ENCODE results near the gene SEMA6A. TPM values are rescaled to one million over a fixed set of nuclear protein-coding genes. Genes with fewer than 3 reads are reported as not detected.

The SEMA6A gene
- total RNA-seq, 1 experiment from 2014 or later = not detected

- no peak overlapping the region for H3K27ac ChIP-seq (ENCODE audit: low read length)
- no TSS peak for BruUV-seq (replicated peaks)
- peaks cover 6% of the 10 kb centered on the region; the same call in 1 of the 2 replicates for H3K4me1 ChIP-seq (ENCODE audit: insufficient read depth, low read length)
Observed at GRCh38 chr5:116543501-116543900, 31.1 kb downstream of the SEMA6A start.

GRCh38 chr5:116542619-116543018, 32.0 kb downstream of the SEMA6A start:
- no peaks in the 10 kb centered on the region for H3K27me3 ChIP-seq (ENCODE audit: low read length)
- CTCF ChIA-PET = no interaction called here
- no peaks in the 10 kb centered on the region for H4K20me1 ChIP-seq (ENCODE audit: low read length)
- no peaks in the 10 kb centered on the region; the same call in 1 of the 2 replicates for H3K36me3 ChIP-seq (ENCODE audit: low read depth, low read length)
- DNase-seq (no peak), ATAC-seq (no peak)
- no peaks in the 10 kb centered on the region for H3K9me2 ChIP-seq (replicated peaks; ENCODE audit: low read length)
- no peak for TF ChIP-seq CTCF (conservative IDR thresholded peaks at IDR 0.05; ENCODE audit: low read depth, low read length)
- no peak for TF ChIP-seq EZH2 (IDR thresholded peaks at IDR 0.05; ENCODE audit: low read length, unreplicated experiment)
- no peak for TF ChIP-seq EZH2phosphoT487 (IDR thresholded peaks at IDR 0.05; ENCODE audit: borderline replicate concordance, low read length)
- no peak overlapping the region for H2AFZ ChIP-seq (ENCODE audit: low read length)
- H3K4me3 ChIP-seq (ENCODE audit: low read length) = no peak overlapping the region
- H3K9ac ChIP-seq (ENCODE audit: low read length) = no peak overlapping the region
- H3K27ac ChIP-seq (ENCODE audit: low read length) = no peak overlapping the region
- intact Hi-C loops (cut with micrococcal nuclease) = no loop called here
- peaks cover 6% of the 10 kb centered on the region; the same call in 1 of the 2 replicates for H3K4me1 ChIP-seq (ENCODE audit: insufficient read depth, low read length)
- POLR2A ChIA-PET (ENCODE audit: unreplicated experiment) = no interaction called here
- H3F3A ChIP-seq (ENCODE audit: low read length, unreplicated experiment) = no peaks in the 10 kb centered on the region
- H3K9me3 ChIP-seq (ENCODE audit: low read length) = peaks cover 5% of the 10 kb centered on the region; the same call in 1 of the 2 replicates
- BruUV-seq (replicated peaks) = no TSS peak
- no peak overlapping the region for H3K4me2 ChIP-seq (ENCODE audit: low read length)
- no peaks in the 10 kb centered on the region for H3K79me2 ChIP-seq (ENCODE audit: low read length)

More at GRCh38 chr5:116543501-116543900, 31.1 kb downstream of the SEMA6A start:
- Histone ChIP-seq H3K4me2 (ENCODE audit: low read length) (no peak overlapping the region), H3F3A (ENCODE audit: low read length, unreplicated experiment) (no peaks in the 10 kb centered on the region), H2AFZ (ENCODE audit: low read length) (no peak overlapping the region), H4K20me1 (ENCODE audit: low read length) (no peaks in the 10 kb centered on the region), H3K9me2 (replicated peaks; ENCODE audit: low read length) (no peaks in the 10 kb centered on the region), H3K4me3 (ENCODE audit: low read length) (no peak overlapping the region), H3K9ac (ENCODE audit: low read length) (no peak overlapping the region), H3K79me2 (ENCODE audit: low read length) (no peaks in the 10 kb centered on the region), H3K27me3 (ENCODE audit: low read length) (no peaks in the 10 kb centered on the region), H3K9me3 (ENCODE audit: low read length) (peaks cover 5% of the 10 kb centered on the region; the same call in 1 of the 2 replicates), H3K36me3 (ENCODE audit: low read depth, low read length) (no peaks in the 10 kb centered on the region; the same call in 1 of the 2 replicates)
- DNase-seq = peak; percentile 57
- TF ChIP-seq EZH2 (IDR thresholded peaks at IDR 0.05; ENCODE audit: low read length, unreplicated experiment) = no peak
- TF ChIP-seq EZH2phosphoT487 (IDR thresholded peaks at IDR 0.05; ENCODE audit: borderline replicate concordance, low read length) = no peak
- TF ChIP-seq CTCF (conservative IDR thresholded peaks at IDR 0.05; ENCODE audit: low read depth, low read length) = no peak
- ChIA-PET CTCF (no interaction called here), POLR2A (ENCODE audit: unreplicated experiment) (no interaction called here)
- ATAC-seq = peak; percentile 31
- intact Hi-C loops (cut with micrococcal nuclease) = no loop called here

- Histone ChIP-seq H4K20me1 (ENCODE audit: low read length) (no peaks in the 10 kb centered on the region), H3F3A (ENCODE audit: low read length, unreplicated experiment) (no peaks in the 10 kb centered on the region), H3K4me3 (ENCODE audit: low read length) (no peak overlapping the region), H3K36me3 (ENCODE audit: low read depth, low read length) (no peaks in the 10 kb centered on the region), H3K9me2 (replicated peaks; ENCODE audit: low read length) (no peaks in the 10 kb centered on the region), H3K9ac (ENCODE audit: low read length) (no peak overlapping the region), H2AFZ (ENCODE audit: low read length) (no peak overlapping the region), H3K27me3 (ENCODE audit: low read length) (no peaks in the 10 kb centered on the region), H3K4me2 (ENCODE audit: low read length) (no peak overlapping the region), H3K27ac (ENCODE audit: low read length) (no peak overlapping the region), H3K79me2 (ENCODE audit: low read length) (no peaks in the 10 kb centered on the region), H3K9me3 (ENCODE audit: low read length) (no peaks in the 10 kb centered on the region), H3K4me1 (ENCODE audit: insufficient read depth, low read length) (peaks cover 6% of the 10 kb centered on the region; the same call in 1 of the 2 replicates)
- no peak for ATAC-seq
- TF ChIP-seq EZH2 (IDR thresholded peaks at IDR 0.05; ENCODE audit: low read length, unreplicated experiment) (no peak), CTCF (conservative IDR thresholded peaks at IDR 0.05; ENCODE audit: low read depth, low read length) (no peak), EZH2phosphoT487 (IDR thresholded peaks at IDR 0.05; ENCODE audit: borderline replicate concordance, low read length) (no peak)
- intact Hi-C loops (cut with micrococcal nuclease) = no loop called here
- BruUV-seq (replicated peaks) = no TSS peak
- POLR2A ChIA-PET (ENCODE audit: unreplicated experiment) = no interaction called here
- CTCF ChIA-PET = no interaction called here
- DNase-seq = no peak
Observed at GRCh38 chr5:116539222-116539621, 35.4 kb downstream of the SEMA6A start.

All from PC-3 (cell line).